Lower leg skin (tissue), 4 donors: ENCODE results near the gene MMP24. TPM values are rescaled to one million over a fixed set of nuclear protein-coding genes. Genes with fewer than 3 reads are reported as not detected.

Experiments
- DNase-seq, 2 donors: peaks; one replicate each; pipeline ENCODE4 v3.0.0-alpha.2; 2019; ENCODE audit warnings: low spot score in 2 of 2
- H3K4me3 ChIP-seq: fragments of 200-600 bp; sonication (generic); 2 replicates; pipeline ENCODE4 v1.5.1; 2017; ENCODE audit warnings: mild to moderate bottlenecking, low read depth; ENCODE audit not compliant: poor library complexity, severe bottlenecking
- POLR2A ChIP-seq, 2 donors: fragments of 450-650 bp; IDR thresholded peaks; one replicate each; pipeline ENCODE4 v1.6.1; 2016 to 2017; ENCODE audit warnings: antibody characterized with exemption in 2 of 2, mild to moderate bottlenecking in 1 of 2, moderate library complexity in 1 of 2
- WGBS, 2 donors: methylation state at CpG; one replicate each; pipeline ENCODE4 v1.1.5; 2018; 5-methylcytosine and 5-hydroxymethylcytosine counted together
- intact Hi-C: fragments of 100-400 bp; cut with DNase I; formaldehyde crosslinking; loops from one replicate; pipeline ENCODE4 v1.15.0; 2023; ENCODE audit warnings: low total_unique reads
- total RNA-seq, 4 donors: library from RNA; depleted of rRNA; stranded (reverse); fragments of >200 nt; gene quantifications; one replicate each; pipeline ENCODE4 v1.1.0, GENCODE V29; 2016
- TF ChIP-seq, protein P1 (sequence below), 3 donors: fragments of 450-650 bp; IDR thresholded peaks; one replicate each; pipeline ENCODE4 v1.5.1; 2016; ENCODE audit warnings: antibody characterized with exemption in 3 of 3, mild to moderate bottlenecking in 3 of 3, moderate library complexity in 2 of 3

Gene MMP24
- total RNA-seq, 4 donors from 2014 or later = 0.11 to 0.71 (median 0.27) TPM; not detected in 1

- TF ChIP-seq, protein P1, sequence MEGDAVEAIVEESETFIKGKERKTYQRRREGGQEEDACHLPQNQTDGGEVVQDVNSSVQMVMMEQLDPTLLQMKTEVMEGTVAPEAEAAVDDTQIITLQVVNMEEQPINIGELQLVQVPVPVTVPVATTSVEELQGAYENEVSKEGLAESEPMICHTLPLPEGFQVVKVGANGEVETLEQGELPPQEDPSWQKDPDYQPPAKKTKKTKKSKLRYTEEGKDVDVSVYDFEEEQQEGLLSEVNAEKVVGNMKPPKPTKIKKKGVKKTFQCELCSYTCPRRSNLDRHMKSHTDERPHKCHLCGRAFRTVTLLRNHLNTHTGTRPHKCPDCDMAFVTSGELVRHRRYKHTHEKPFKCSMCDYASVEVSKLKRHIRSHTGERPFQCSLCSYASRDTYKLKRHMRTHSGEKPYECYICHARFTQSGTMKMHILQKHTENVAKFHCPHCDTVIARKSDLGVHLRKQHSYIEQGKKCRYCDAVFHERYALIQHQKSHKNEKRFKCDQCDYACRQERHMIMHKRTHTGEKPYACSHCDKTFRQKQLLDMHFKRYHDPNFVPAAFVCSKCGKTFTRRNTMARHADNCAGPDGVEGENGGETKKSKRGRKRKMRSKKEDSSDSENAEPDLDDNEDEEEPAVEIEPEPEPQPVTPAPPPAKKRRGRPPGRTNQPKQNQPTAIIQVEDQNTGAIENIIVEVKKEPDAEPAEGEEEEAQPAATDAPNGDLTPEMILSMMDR (IDR thresholded peaks at IDR 0.05) = no peak
- no peak for TF ChIP-seq POLR2A (IDR thresholded peaks at IDR 0.05)
- no peak for DNase-seq
- intact Hi-C loops = no loop called here
- 51 to 65% methylated on average over 15 to 26 of the region's 40 CpGs for WGBS, 2 donors
- peak within 1 kb of the TSS; percentile 2 for H3K4me3 ChIP-seq
These were observed 65.4 kb downstream of the MMP24 start, which contains the start of gene FAM83C for GRCh38 chr20:35291654-35292503. Gene FAM83C, minus strand, starts transcription at chr20:35292425. Its CDS starts 121 bp downstream, at chr20:35292304.

- no peak for TF ChIP-seq POLR2A (IDR thresholded peaks at IDR 0.05)
- TF ChIP-seq, protein P1 (IDR thresholded peaks at IDR 0.05) = no peak
- 61 to 62% methylated on average over 23 of the region's 23 CpGs for WGBS, 2 donors
- no peak overlapping the region for H3K4me3 ChIP-seq
- no peak for DNase-seq
- intact Hi-C loops = no loop called here
These were observed 66.2 kb downstream of the MMP24 start for GRCh38 chr20:35292504-35293285.

DNA sequence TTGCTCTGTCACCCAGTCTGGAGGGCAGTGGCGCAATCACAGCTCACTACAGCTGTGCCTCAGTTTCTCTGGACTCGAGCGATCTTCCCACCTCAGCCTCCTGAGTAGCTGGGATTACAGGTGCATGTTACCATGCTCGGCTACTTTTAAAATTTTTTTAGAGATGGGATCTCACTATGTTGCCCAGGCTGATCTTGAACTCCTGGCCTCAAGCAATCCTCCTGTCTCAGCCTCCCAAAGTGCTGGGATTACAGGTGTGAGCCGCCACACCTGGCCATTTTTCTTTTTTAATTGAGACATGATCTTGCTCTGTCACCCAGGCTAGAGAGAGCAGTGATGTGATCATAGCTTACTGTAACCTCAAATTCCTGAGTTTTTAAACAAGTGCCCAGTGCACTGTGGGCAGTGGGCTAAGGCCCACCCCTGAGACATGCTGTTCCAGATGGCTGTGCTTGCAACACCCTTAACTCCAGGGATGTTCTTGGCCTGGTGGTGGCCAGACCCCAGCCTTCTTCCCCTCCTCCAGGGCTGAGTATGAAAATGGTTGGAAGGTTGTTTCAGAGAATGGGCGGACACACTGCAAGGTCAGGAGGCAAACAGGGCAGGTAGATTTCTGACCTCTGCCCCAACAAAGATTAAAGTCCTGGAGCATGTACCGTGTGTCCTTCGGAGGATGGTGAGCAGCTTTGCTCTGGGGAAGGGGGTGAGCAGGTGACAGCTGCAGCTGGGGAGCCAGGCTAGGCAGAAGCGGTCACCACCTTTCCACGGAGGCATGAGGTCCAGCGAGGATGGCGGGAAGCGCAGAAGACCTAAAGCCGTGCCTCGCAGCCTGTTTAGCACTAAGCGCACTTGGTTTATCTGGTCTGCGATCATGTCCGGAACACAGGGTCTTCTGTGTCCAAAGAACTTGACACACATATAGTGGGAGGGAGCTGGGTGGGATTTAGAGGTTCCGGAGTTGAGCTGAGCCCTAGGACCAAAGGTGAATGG is 67.1 kb downstream of the MMP24 start:
- intact Hi-C loops = no loop called here
- DNase-seq = no peak
- no peak overlapping the region for H3K4me3 ChIP-seq
- 89 to 92% methylated on average over 19 of the region's 19 CpGs for WGBS, 2 donors
- TF ChIP-seq, protein P1 (IDR thresholded peaks at IDR 0.05) = no peak
- no peak for TF ChIP-seq POLR2A (IDR thresholded peaks at IDR 0.05)

GRCh38 chr20:35294293-35294685 is 67.8 kb downstream of the MMP24 start:
- intact Hi-C loops = no loop called here
- WGBS, 2 donors = 62 to 74% methylated on average over 5 of the region's 5 CpGs
- DNase-seq = no peak
- TF ChIP-seq, protein P1 (IDR thresholded peaks at IDR 0.05) = no peak
- no peak for TF ChIP-seq POLR2A (IDR thresholded peaks at IDR 0.05)
- H3K4me3 ChIP-seq = no peak overlapping the region

GRCh38 chr20:35295058-35295457 is 68.6 kb downstream of the MMP24 start:
- intact Hi-C loops = loop anchor here (5.0 kb wide), 1 partner anchor 152 kb away; no protein-coding TSS in a partner anchor
- no peak for TF ChIP-seq POLR2A (IDR thresholded peaks at IDR 0.05)
- TF ChIP-seq, protein P1 (IDR thresholded peaks at IDR 0.05) = no peak
- 73 to 83% methylated on average over 8 of the region's 8 CpGs for WGBS, 2 donors
- H3K4me3 ChIP-seq = no peak overlapping the region
- no peak for DNase-seq
